ENCODE measurements around the gene CABP1. TPM values are rescaled to one million over a fixed set of nuclear protein-coding genes. Genes with fewer than 3 reads are reported as not detected.

The CABP1 gene
- total RNA-seq, 1 experiment from 2014 or later = 3.0 TPM

GRCh38 chr12:120661432-120661831 lies 21.0 kb downstream of the CABP1 start:
- no peak overlapping the region for H3K4ac ChIP-seq (ENCODE audit: low read depth, low read length)
- Mint-ChIP-seq H3K9me3 (no peaks in the 10 kb centered on the region), H3K27me3 (ENCODE audit: low read depth) (no peaks in the 10 kb centered on the region; the same call in 1 of the 2 replicates), H3K4me1 (peaks cover 5% of the 10 kb centered on the region in 2 experiments), H3K36me3 (ENCODE audit: insufficient read depth in 1 of 3, low read depth in 3 of 3) (no peaks in the 10 kb centered on the region; a peak in 1 of 7 replicates), H3K27ac (no peak overlapping the region), H3K4me3 (no peak overlapping the region)
- no peak for DNase-seq
- no peaks in the 10 kb centered on the region for H3K79me1 ChIP-seq (ENCODE audit: insufficient read depth, low read depth, low read length, poor library complexity, severe bottlenecking)
- no peak overlapping the region for H2BK12ac ChIP-seq (ENCODE audit: insufficient read length, low read depth, low read length)
- H4K8ac ChIP-seq (replicated peaks; ENCODE audit: insufficient read length, low read depth, low read length) = no peak overlapping the region
- H3T11ph ChIP-seq (ENCODE audit: low read length) = no peak overlapping the region
- H3K27ac ChIP-seq (ENCODE audit: insufficient read length, low read depth, low read length) = no peak overlapping the region
- H3K14ac ChIP-seq (ENCODE audit: insufficient read depth, low read length) = no peak overlapping the region
- H2BK15ac ChIP-seq (ENCODE audit: low read depth, low read length) = no peak overlapping the region
- no peaks in the 10 kb centered on the region for H3K9me3 ChIP-seq (ENCODE audit: control insufficient read depth, low read depth, low read length)
- no peaks in the 10 kb centered on the region for H3K79me2 ChIP-seq (ENCODE audit: insufficient read depth, low read length)
- H2AK5ac ChIP-seq (ENCODE audit: insufficient read length, low read length) = no peak overlapping the region
- H4K20me1 ChIP-seq (ENCODE audit: control insufficient read depth, insufficient read depth, insufficient read length) = no peaks in the 10 kb centered on the region
- H3K23me2 ChIP-seq (ENCODE audit: insufficient read length, low read depth, low read length, poor library complexity, severe bottlenecking) = no peaks in the 10 kb centered on the region
- no peak overlapping the region for H2AFZ ChIP-seq (ENCODE audit: low read length)
- H3K18ac ChIP-seq (ENCODE audit: insufficient read length, low read depth, low read length) = no peak overlapping the region
- no peak overlapping the region for H2BK5ac ChIP-seq (ENCODE audit: insufficient read length, low read length)
- H3K4me1 ChIP-seq (ENCODE audit: insufficient read depth, low read length) = no peaks in the 10 kb centered on the region
- H3K27me3 ChIP-seq (ENCODE audit: insufficient read depth, low read length) = no peaks in the 10 kb centered on the region
- no peak overlapping the region for H2BK20ac ChIP-seq (ENCODE audit: low read depth, low read length, poor library complexity, severe bottlenecking)
- no peak overlapping the region for H3K9ac ChIP-seq (ENCODE audit: extremely low read depth, insufficient read length, low read length)
- no peak overlapping the region for H3K23ac ChIP-seq (ENCODE audit: insufficient read length, low read depth, low read length)
- H4K5ac ChIP-seq (ENCODE audit: insufficient read length, low read depth, low read length) = no peak overlapping the region
- WGBS (ENCODE audit: extremely low coverage, insufficient read length, low lambda C conversion rate) = 100% methylated on average over 2 of the region's 2 CpGs
- no peak overlapping the region for H4K91ac ChIP-seq (ENCODE audit: insufficient read length, low read depth, low read length)
- no peak overlapping the region for H3K4me2 ChIP-seq (ENCODE audit: insufficient read depth, insufficient read length, low read length)
- no peak overlapping the region for H2BK120ac ChIP-seq (ENCODE audit: low read depth, low read length, poor library complexity, severe bottlenecking)
- H3K56ac ChIP-seq (ENCODE audit: insufficient read length, low read depth, low read length) = no peak overlapping the region
- TF ChIP-seq, protein P1, sequence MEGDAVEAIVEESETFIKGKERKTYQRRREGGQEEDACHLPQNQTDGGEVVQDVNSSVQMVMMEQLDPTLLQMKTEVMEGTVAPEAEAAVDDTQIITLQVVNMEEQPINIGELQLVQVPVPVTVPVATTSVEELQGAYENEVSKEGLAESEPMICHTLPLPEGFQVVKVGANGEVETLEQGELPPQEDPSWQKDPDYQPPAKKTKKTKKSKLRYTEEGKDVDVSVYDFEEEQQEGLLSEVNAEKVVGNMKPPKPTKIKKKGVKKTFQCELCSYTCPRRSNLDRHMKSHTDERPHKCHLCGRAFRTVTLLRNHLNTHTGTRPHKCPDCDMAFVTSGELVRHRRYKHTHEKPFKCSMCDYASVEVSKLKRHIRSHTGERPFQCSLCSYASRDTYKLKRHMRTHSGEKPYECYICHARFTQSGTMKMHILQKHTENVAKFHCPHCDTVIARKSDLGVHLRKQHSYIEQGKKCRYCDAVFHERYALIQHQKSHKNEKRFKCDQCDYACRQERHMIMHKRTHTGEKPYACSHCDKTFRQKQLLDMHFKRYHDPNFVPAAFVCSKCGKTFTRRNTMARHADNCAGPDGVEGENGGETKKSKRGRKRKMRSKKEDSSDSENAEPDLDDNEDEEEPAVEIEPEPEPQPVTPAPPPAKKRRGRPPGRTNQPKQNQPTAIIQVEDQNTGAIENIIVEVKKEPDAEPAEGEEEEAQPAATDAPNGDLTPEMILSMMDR (conservative IDR thresholded peaks at IDR 0.05) = no peak
